ENCODE results near the gene SLC17A4.

DNA sequence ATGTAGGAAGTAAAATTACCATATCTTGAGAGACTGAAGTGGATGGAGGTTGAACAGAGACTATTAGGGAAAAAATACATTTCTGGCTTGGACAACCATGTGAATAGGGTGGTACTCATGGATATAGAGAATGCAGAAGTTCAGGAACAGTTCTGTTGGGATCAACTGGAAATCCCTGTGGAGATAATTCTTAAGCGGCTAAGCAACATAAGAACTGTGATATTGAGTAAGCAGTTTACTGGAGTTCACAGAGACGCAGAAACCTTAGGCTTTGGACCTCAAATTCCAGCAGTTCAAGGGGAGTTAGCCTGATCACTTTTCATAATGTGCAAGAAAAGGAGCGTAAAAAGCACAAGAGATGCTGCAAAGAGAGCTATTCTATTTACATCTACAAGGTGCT is 23.6 kb upstream of the SLC17A4 start:
- TF ChIP-seq, protein P1, sequence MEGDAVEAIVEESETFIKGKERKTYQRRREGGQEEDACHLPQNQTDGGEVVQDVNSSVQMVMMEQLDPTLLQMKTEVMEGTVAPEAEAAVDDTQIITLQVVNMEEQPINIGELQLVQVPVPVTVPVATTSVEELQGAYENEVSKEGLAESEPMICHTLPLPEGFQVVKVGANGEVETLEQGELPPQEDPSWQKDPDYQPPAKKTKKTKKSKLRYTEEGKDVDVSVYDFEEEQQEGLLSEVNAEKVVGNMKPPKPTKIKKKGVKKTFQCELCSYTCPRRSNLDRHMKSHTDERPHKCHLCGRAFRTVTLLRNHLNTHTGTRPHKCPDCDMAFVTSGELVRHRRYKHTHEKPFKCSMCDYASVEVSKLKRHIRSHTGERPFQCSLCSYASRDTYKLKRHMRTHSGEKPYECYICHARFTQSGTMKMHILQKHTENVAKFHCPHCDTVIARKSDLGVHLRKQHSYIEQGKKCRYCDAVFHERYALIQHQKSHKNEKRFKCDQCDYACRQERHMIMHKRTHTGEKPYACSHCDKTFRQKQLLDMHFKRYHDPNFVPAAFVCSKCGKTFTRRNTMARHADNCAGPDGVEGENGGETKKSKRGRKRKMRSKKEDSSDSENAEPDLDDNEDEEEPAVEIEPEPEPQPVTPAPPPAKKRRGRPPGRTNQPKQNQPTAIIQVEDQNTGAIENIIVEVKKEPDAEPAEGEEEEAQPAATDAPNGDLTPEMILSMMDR (conservative IDR thresholded peaks at IDR 0.05; ENCODE audit: low read depth, low read length): no peak
- TF ChIP-seq EZH2 (IDR thresholded peaks at IDR 0.05; ENCODE audit: low read length, unreplicated experiment): no peak

Measured in PC-3 (cell line).